ENCODE measurements around the gene TBC1D5.

GRCh38 chr3:17144665-17144993 lies 597.8 kb downstream of the TBC1D5 start:
- TF ChIP-seq CTCF (IDR thresholded peaks at IDR 0.05) = no peak
- no peak for TF ChIP-seq POLR2A (IDR thresholded peaks at IDR 0.05)
